T-helper 9 cell (primary cell): ENCODE measurements around the gene RPAP3.
A peak's percentile ranks its signal among the peaks of the same experiment; 100 is the strongest.

ENCODE experiments used
- DNase-seq: peaks from one replicate; pipeline ENCODE4 v3.0.0-alpha.2; 2020

The RPAP3 gene

DNA sequence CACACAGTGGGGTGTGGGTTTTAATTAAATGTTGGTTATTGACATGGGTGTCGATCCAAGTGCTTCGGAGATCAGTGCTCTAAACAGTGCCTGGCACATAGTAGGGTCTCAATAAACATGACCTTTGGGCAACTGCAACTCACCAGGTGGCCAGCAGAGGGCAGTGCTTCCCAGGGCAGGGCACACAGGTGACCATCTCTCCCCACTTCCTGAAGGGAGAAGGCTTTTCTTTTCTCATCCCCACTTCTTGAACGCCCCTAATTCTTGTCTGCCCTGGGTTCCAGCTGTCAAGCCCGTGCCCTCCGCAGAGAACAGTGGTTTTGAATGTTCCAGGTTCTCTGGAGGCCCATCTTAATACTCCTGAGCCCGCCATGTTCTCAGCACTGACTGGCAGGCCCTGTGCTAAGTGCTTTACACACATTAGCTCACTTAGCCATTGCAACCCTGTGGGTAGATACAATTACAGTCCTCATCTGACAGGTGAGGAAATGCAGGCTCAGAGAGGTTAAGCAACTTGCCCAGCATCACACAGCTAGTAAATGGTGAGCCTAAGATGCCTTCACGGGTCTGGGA is 36.5 kb upstream of the RPAP3 start:
- peak; percentile 77 for DNase-seq

DNA sequence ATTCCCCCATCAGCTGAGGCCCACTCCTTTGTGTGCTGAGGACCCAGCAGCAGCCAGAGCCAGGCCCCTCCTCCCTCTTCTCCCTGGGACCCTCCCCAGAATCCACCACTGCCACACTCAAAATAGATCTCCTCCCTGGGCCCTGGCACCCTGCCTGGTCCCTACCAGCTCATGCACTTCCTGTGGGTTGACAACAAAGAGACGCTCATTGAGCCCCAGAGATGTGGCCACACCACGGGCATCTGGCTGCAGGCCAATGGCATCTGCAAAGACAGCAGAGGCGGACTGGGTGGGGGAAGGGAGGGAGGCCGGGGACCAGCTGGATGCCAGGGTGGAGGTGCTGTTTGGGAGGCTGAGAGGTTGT is 35.5 kb upstream of the RPAP3 start:
- peak; percentile 65 for DNase-seq

DNA sequence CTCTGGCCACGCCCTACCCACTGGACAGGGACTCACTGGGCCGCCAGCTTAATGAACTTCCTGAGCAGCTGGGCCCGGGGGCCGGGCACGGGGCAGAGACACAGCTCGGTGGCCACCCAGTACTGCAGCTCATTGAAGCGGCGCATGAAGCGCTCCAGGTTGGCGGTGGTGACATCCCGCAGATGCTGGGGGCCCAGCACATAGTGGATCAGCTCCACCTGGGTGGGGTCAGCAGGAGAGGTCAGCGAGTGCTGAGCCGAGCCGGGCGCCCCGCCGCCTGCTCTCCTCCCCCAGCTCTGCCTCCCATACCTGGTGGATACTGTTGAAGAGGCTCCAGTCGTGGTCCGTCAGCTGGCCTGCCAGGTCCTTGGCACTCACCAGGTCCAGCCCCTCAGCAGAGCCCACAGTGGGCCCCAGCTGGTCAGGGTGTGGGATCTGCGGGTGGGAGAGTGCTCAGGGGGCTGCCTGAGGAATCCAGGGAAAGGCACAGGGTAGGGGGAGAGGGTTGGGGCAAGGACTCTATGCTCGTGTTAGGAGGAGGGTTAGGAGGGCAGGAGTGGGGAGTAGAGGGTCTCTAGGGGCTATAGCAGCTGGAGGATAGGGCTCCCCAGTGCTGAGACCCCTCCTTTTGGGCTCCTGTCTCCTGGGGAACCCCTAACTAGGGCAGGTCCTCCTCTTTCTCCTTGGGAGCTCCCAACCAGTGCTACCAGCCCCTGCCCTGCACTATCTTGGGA is 34.9 kb upstream of the RPAP3 start:
- no peak for DNase-seq

DNA sequence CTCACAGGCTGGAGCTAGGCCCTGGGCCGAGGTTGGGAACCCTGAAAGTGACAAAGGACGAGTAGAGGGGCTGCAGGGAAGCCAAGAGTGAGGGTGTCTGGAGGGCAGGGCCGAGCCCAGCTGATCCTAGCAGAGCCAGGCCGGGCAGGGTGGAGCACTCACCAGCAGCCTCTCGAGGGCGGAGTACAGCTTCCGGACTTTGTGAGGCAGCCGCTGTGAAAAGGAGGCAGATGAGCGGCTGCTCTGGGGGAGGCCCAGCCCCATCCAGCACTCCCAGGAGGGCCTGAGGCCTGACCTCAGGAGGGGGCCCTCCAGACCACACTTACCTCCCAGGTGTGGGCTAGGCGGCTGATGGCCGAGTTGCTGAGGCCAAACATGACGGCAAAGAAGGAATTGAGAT is 34.1 kb upstream of the RPAP3 start:
- no peak for DNase-seq

DNA sequence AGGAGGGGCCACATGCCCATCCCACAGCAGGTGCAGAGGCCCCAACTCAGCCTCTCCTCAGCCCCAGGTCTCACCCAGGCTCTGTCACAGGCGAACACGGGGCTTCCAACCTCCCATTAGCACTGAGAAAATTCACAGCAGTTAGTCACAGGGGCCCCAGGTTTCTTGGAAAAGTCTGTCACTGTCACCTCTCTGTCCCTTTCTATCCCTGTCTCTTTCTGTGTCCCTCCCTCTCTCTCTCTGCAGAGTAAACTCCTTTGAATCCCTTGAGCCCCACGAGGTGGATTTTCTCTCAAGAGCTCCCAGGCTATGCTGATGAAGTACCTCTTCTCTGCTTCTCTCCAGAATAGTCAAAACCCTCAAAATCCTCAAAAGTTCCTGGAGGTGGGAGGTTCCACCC is 33.5 kb upstream of the RPAP3 start:
- DNase-seq = no peak

DNA sequence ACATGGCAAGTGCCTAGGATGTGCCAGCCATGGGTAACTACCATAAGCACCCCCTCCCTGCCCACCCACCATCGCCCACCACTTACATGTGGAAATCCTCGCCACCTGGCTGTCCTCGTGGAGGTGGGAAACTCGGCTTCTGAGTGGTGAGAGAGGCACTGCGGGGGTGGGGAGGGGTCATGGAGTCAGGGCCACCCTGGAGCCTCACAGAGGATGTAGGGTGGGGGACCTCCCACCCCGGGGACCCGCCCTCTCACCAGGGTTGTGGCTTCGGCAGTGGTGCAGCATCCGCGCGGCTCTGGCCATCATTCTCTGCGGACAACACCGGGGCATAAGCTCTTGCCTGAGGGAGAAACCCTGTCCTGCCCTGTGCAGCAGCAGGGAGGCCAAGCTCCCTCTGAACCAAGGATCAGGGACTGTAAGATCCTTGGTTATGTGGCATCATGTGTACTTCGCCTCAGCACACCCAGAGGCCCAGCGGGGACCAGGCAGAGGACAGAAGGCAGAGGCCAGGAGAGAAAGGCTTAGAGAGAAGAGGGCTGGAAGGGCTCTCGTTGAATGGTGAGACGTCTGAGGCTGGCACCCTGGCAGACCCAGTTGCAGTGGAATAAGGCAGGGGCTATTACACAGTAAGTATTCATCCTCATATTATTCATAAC is 32.2 kb upstream of the RPAP3 start:
- DNase-seq = no peak

DNA sequence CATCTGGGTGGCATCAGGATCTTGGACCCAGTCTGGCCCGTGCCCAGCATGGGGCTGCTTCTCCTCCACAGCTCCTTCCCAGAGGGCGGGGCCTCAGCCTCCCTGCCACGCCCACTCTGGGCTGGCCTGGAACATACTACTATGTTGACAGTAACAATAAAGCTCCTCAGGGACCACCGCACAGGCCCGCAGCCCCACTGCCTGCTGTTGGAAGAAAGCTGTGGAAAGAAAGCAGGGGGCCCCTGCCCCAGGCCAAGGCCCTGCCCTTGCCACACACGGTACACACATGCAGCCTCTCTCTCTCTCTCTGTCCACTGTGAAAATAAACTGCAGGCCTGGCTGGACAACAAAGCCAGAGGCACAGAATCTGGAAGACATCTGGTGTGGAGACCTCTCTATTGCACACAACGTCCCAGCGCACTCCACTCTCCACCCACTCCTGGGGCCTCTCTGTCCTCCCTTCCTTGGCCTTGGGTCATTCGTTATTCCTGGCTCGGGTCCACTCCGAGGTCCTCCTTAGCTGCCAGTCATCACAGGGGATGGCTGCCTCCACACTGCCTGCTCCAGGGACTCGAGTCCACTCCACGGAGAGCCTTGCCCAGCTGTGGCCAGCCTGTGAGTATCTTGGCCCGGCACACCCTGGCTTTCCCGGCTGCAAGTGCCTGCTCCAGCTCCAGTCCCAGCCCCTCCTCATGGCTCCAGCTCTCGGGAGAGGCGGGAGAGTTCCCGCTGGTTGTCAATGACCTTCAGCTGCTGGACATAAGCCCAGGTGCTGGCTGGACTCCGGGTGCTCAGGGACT is 31.2 kb upstream of the RPAP3 start:
- DNase-seq = no peak

DNA sequence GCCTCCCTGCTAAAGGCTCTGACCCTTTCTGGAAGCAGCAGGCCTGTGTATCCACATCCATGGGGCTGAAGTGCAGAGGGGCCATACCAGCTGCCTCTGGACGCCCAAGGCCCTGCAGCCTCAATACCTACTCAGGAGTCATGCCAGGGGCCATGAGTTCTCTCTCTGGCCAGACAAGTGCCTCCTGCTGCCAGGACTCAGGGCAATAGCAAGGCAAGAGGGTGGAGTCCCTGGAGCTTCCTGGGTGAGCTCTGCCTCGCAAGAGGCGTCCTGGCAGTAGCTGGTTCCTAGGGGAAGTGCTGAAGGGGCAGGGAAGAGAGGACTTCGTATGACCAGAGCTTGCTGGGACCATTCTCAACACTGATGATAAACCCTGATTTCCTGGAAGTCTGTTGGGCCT is 30.4 kb upstream of the RPAP3 start:
- DNase-seq = no peak

DNA sequence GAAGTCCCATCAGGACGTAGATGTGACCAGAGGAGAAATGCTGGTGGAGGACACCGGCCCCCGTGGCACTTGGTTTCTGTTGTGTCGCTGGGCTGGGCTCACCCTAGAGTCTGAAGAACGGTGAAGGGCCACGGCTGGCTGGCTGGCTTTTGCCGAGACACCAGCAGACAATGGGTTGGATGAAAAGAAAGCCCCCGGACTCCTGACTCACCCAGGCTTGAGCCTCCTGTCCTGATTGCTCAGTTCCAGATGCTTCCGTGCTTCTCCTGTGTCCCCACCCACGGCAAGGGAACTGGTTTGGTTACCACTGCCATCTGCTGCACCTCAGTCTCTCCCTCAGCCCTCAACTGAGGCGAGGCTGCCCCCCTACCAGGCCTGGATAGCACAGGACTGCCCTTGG is 29.8 kb upstream of the RPAP3 start:
- no peak for DNase-seq

DNA sequence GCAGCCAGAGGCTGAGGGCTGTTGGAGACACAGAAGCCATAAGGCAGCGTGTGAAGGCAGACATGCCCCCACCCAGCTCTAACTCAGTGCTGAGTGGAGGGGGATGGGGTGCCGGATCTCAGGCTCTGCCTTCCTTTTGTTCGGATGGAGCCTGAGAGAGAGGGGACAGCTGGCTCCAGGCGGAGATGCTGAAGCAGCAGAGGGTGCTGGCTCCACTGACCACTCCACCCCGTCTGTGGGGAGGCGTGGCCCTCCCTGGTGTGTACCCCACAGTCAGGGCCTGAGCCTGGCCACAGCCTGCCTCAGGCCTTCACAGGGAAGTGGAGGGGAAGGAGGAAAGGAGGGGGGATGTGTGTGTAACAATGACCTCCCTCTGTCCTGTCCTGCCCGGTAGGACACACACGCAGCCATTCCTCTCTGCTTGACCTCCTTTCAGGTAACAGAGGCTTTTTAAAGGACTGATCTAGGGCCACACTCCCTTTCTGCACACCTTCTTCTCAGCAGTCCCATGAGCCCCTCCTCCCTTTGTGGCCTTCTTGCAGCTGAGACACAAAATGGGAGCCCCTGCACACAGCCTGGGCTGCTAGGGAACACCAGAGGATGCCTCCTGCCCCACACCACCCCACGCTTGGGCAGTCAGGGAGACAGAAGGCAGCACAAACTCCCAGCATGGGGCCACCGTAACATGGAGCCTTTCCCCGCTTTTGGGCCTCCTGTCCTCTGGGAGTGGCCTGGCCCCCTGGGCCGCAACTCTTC is 29.1 kb upstream of the RPAP3 start:
- no peak for DNase-seq

DNA sequence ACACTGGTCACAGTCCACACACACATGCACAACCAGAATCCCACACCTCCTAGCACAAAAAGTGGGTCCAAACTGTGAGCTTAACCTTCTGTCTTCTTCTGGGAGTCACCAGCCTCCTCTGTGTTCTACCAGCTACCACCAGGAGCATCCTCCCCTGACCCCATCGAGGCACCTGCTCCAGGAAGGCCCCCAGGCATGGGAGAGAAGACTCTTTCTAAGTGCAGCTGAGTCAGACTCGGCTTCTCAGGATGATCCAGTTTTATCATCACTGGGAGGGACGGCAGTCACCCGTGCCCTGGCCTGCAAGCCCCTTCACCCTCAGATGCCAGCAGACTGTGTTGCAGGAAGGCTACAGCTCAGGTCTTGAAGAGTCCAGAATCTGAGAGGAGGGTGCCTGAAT is 27.3 kb upstream of the RPAP3 start:
- DNase-seq = no peak

DNA sequence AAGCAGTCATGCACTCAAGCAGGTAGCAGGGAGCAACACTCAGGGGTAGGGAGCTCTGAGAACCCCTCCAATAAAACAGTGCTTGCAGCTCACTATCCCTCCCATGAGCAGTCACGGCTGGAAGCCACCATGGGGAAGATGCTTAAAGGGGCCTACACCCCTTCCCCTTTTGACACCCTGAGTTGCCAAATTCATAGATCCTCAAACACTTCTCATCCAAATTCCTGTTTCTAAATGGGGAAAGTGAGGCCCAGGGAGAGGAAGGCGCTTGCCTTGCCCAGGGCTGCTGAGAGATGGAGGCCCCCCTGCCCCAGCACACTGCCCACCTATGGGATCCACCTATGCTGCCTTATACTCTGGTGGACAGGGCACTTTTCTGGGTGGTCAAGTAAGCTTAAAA is 26.7 kb upstream of the RPAP3 start:
- no peak for DNase-seq

DNA sequence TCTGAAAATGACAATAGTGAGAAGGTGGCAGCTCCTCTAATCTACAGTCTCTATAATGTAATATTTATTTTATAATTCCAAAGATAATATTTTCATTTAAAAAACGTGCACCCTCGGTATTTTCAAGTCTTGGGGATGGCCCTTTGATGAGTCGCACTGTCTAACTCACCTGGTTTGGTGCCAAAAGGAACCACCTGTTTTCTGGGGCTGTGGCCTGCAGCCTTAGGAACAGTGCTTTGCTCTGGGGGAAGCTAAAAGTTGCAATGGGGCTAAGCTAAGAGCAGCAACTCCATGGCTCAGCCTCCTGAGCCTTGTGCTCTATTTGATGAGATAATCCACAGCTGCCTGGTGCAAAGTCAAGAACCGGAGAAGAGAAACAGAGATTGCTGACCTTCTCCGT is 25.9 kb upstream of the RPAP3 start:
- no peak for DNase-seq

DNA sequence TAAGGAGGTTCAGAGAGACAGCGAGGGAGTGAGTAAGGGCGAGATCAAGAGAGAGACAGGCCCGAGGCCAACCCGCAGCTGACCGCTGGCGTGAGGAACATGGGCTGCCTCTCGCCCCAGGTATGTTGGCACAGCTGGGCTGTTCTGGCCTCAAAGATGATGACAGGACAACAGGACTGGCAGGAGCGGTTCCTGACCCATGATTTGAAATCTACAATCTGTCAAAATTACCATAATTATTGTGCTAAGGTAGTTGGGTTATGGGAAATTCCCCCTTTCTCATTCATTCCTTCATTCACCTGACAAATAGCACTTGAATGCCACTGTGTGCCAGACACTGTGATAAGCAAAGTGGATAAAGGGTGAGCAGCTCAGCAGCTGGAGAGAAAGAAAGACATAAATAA is 24.5 kb upstream of the RPAP3 start:
- DNase-seq = no peak

DNA sequence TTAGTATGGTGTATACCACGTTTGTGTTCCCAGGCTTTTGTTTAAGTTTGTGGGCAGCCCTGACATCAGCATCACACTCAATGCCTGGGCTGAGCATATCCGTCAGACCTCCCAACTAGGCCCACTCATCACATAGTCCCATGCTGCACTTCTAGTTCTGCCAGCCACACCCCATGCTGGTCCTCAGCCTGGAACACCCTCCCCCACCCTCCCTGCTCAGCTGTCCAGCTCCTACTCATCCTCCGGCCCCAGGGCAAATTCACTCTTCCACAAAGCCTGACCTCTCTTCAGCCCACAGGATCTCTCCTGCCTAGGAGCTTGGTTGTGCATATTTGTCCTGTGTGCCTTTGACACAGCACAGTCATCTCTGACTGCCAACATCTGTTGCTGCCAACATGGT is 23.4 kb upstream of the RPAP3 start:
- no peak for DNase-seq

DNA sequence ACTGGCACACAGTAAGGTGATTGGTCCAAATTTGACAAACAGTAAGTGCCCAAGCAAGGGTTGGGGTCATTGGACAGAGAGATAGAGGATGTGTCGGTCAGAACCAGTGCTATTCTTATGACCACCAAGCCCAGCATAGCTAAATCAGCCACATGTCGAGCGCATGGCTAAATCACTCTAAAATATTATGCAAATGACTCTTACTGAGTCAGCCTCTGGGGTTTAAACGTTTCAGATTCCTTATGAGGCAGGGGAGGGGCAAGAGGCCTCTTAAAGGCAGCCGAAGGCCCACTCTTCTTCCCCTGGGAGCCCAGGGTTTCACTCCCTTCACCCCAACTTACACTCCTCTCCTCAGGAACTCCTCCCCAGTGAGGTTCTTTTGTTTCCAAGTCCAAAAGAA is 20.1 kb upstream of the RPAP3 start:
- DNase-seq = no peak

DNA sequence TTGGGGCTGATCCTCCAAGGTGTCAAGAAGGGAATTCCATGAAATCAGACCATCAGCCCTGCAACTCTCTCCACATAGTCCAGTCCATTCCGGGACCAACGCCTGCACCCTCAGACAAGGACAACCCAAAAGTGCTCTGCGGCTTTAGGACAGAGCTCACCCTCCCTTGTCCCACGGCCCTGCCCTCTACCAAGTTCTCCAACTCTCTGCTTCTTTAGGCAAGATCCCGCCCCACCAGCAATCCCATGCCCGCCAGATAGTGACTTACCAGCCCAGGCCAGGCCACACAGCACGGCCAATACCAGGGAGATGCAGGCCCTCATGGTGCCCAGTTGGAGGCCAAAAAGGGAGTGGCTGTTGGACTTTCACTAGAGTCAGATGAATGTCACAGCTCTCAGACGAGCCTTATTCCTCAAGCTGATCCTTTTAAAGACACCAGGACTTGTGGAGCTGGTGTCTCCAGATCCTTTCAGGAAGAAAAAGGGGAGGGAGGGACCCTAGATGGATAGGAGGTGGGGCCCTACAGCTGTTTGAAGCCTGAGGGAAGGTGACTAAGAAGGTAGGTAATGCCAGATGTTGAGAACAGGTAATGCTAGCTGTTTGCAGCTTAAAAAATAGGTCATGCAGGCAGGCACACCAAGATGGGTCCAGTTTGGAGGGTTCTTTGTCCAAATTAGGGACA is 19.4 kb upstream of the RPAP3 start, which contains the start of gene ENDOU:
TSS of gene ENDOU (minus strand) at position 400 of the 682 bp plus-strand sequence. CDS start at position 323, 77 bp downstream.
- DNase-seq = no peak

DNA sequence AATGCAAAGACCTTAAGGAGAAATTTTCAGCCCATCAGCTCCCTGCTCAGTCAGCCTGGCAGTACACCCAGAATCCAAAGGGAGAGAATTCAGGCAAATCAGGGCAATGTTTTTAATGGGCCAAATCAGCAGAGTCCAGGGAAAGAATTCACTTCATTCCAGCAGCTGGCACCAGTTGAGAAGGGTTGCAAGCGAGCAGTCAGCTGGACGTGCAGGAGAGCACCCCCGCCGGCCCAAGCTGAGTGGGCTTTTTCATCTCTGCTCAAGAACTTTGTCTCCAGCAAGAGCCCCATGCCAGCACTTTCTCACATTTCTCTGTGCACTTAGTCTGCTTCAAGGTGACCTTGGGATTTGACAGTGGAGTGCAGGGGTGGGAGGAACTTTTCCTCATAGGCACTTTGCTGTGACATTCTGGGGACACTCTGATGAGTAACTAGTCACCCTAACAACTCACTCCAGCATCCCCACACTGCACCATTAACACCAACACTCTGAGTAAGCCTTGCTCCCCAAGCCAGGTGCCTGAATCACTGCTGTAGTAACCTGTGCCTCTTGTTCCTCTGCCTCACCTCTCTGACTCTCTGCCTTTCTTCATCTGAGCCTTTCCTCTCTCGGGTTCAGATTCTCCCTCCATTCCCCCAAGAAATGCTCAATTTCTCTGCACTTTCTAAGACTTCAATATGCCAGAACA is 17.3 kb upstream of the RPAP3 start:
- no peak for DNase-seq

DNA sequence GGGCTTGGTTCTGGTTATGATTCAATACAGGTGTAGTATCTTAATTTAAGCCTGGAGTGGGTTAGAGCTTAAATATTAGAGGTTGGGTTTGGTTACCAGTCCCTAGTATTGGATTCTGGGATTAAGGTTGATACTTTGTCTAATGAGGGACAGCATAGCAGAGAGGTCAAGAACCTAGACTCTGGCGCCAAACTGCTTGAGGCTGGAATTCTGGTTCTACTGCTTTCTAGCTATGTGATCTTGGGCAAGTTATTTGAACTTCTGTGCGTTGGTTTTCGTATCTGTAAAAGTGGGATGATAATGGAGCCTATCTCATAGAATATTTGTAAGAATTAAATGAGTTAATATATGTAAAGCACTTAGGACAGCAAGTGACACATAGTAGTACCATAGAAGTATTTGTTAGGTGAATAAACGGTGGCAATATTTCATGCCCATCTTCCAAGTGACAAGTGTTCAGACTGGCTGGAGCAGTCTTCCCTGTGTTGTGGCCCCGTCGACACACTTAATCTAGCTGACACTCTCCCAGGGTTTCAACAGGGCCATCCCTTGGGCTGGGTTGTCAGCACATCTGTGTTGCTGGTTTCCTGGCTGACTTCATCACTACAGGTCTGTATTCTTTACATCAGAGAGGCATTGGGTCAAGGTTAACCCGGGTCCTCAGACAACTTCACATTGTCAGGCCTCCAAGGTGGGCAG is 16.5 kb upstream of the RPAP3 start:
- DNase-seq = no peak

DNA sequence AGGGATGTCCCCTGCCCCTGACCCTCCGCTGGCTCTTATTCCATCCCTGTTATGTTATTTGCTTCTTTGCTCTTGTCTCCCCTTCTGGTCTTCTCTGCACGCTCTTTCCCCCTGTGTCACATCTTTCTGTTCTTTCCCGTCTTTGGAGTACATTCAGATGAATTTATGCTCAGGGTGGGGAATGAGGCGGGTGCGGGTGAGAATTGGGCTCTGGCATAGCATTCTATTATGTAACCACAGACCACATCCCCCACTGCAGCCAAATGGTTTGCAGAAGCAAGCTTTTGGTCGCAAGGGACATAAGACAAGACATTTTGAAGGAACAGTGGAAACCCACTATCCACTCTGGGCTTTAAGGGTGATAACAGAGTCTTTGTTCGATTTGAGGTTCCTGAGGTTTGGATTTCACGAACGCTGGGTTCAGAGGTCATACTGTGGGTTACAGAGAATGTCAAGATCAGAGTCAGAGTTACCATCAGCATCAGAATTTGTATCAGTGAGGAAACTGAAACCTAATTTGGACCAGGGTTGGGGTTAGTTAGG is 15.7 kb upstream of the RPAP3 start:
- no peak for DNase-seq

DNA sequence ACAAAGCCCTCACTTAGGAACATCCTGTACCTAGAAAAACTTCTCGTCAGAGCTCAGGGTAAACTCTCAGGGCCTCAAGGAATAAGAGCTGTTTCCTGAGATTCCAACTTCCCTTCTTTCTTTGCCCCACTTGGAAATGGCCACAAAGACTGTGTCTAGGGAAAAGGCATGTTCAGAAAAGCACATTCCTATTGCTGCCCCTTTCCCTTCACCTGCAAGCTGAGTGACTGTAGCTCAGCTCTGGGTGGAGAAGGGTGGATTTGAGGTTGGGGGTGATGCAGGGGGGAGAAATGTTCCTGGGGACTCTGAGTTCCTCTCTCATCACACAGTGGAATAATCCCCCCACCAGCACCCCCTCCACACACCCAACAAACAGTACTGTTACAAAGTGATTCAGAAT is 12.7 kb upstream of the RPAP3 start:
- DNase-seq = no peak
